EL (cell line): Measurements from ENCODE around the gene NTRK3.

Experiments
- DNase-seq: peaks from one replicate; pipeline ENCODE4 v3.0.0-alpha.2; 2016

Gene NTRK3

DNA sequence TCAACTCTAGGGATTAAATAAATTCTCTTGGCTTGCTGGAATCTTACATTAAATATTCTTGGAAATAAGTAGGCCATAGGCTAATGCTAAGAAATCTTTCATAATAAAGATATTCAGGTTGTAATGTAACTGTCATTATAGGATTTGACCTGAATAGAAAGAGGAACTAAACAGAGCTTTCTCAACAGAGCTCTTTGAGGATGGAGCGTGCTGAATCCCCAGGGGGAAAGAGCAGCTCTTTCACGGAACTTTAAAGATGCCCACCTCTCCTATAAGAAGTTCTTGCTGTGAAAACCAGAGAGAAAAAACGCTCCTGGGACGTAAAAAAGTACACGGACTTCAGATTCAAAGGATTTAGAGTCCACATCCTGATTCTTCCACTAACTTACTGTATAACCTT, 77.9 kb downstream of the NTRK3 start:
- no peak for DNase-seq

DNA sequence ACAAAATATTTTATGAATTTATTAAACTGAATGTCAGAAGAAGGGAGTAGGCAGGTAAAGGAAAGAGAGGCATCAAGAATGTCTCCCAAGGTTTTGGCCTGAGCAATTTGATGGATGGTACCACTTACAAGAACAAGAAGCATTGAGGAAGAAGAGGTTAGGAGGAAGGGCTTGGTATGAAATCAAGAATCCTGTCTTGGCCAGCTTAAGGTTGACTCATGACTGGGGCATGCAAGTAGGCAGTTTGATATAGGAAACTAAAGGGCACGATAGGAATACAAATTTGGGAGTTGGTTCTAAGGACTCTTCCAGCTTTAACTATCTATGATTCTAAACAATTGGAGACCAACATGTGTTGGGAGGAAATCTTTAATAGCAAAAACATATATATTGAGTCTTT, 79.1 kb downstream of the NTRK3 start:
- no peak for DNase-seq

DNA sequence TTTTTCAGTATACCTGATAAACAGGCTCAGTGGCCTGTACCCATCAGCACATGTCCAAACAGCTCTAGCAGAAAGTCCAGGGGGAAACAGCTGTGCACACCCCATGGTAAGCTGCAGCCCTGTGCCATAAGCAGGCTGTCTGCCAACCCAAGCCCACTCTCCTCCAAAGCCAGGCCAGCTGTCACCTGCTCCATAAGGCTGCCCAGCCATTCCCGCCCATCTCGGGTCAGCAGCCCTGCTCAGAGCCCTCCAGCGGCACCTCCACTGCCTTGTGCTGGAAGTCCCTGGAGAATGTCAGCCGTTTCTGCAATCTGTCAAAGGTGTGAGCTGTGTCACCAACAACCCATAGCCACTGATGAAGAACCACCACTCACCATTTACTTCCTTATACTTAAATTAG, 82.0 kb downstream of the NTRK3 start:
- DNase-seq = no peak

DNA sequence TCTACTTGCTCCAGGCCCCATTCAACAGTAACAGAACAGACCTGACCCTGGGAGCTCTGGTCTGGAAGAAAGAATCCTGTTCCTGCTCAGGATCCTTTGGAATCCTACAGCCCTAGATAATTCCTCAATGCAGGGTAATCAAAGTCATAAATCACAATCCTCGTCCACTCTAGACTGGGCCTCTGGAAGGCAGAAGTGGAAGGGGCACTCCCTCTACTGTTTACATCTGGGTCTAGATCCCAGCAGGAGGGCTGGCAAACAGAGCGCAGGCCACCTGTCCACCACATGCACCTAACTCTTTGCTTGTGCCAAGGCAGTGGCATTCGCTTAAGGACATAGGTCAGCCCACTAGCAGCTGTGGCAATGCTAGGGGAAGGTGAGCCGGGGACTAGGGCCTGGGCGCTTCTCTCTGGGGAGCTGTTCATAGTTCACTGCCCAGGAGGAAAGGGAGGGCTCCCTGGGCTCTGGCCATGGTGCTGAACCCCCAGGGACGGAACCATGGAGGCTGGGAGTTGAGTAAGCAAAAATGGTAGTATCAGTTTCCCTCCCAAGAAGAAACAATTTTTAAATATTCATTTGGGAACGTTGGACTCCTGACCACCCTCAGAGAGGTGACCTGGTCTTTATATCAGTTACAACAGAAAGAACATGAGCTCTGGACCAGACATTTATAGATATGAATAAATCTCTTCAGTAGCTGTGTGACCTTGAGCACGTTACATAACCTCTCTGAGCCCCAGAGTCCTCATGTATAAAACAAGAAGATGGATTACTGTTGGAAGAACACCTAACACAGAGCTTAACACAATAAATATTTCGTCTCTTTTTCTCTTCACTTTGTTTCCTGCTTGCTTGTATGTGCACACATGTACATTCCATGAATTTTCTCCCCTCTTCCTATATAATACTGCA, 90.2 kb downstream of the NTRK3 start:
- DNase-seq = peak; percentile 23

DNA sequence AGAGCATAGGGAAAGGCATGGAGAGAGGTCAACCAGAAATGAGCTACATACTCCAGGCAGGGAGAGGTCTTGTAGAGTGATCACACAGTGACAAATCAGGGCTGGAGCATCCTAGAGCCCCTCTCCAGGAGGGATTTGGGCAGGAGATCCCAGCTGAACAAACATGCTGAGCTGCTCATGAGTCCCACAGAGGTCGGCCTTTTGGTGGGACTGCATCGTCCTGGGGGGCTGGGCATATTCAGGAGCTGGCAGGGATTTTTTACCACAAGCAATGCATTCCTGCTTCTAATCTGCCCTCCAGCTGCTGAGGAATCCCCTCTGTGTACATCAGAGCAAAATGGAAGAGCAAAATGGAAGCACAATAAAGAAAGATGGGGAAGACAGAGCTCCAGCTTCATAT, 94.9 kb downstream of the NTRK3 start:
- no peak for DNase-seq

DNA sequence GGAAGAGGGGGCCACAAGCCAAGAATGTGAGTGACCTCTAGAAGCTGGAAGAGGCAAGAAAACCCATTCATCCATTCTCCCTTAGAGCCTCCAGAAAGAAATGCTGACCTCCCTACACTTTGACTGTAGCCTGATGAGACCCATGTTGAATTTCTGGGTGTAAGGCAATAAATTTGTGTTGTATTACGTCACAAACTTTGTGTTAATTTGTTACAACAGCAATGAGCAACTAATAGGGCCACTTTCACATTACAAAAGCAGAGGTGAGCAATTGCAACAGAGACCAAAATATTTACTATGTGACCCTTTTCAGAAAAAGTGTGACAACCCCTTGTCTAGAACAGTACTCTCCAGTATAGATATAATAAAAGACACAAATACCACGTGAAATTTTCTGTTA, 101.2 kb downstream of the NTRK3 start:
- DNase-seq = no peak

DNA sequence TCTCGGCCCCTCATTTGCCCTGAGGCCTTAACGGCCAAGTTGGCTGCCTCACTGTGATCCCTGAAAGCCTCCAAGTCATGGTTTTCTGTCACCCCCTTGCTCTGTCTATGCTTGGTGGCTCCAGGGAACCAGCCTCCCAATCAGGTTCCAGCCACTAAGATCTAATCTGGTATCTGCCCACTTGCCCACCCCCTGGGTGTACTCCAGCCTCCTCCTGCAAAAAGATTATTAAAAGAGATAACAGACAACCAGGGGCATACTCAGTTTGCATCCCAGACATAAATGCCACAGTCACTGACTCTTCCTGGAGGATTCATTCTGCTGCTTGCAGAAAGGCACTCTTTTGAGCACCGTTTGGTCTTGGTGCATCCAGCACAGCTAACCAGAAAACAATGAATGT, 103.9 kb downstream of the NTRK3 start:
- DNase-seq = no peak

DNA sequence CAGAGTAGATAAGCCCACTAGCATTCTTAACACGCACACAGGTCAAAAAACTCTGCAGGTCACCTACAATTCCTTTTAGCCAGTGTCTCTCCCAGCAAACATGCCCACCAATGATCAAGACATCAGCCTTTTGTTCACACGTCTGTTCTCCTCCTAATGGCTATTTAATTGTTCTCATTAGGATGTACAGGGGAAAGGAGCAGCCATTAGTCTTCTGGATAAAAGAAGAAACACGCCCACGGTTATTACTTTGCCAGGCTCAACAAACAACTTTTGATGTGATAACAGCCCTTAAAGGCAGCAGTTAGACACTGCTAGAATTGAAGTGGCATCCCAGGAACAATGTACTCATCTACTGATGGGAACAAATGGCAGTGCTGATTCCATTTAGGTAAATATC, 108.8 kb downstream of the NTRK3 start:
- no peak for DNase-seq

DNA sequence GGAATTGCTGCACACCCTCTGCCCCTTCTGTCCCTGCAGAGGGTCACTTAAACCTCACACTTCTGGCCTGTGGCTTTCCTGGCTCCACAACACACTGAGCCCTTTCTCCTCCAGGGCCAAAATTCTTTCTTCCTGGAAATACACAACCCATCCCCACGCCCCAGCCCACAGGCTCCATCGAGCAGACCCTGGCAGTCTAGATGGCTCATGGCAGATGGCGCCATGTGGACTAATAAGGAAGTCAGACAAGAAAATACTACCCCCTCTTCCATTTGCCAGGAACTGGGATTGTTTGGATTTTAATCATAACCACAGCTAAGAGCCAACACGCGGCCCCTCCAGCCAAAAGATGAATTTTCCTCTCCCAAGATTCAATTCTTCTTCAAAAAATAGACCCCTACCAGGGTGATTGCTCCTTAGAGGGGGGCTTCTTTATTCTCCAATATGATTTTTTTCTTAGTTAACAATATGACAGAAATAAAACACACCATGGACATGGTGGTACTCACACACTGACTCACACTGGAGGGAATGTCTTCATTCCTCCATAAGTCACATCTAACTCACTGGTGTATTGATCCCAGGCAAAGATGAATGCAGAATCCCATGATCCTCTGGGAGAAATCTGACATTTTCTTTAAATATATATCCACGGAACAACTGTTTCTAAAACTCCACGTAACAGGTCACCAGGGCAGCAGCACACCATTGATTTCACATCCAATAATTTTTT, 111.5 kb downstream of the NTRK3 start:
- DNase-seq = no peak

DNA sequence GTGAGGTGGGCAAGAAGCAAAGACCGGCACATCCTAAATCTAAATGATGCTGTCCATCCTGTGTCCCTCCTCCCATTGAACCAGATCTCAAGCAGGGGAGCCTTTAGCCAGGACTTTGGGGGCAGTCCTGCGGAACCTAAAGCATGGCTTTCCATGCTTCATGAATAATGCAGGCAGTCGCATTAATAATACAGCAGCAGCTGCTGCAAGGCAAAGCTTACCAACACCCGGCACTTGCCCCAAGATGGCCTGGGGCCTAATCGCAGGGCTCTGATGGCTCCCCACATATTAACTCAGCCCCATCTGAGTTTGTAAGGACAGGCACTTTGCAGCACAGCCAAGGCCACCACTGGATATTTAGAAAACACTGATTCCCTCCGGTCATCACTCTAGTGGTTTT, 114.4 kb downstream of the NTRK3 start:
- no peak for DNase-seq

DNA sequence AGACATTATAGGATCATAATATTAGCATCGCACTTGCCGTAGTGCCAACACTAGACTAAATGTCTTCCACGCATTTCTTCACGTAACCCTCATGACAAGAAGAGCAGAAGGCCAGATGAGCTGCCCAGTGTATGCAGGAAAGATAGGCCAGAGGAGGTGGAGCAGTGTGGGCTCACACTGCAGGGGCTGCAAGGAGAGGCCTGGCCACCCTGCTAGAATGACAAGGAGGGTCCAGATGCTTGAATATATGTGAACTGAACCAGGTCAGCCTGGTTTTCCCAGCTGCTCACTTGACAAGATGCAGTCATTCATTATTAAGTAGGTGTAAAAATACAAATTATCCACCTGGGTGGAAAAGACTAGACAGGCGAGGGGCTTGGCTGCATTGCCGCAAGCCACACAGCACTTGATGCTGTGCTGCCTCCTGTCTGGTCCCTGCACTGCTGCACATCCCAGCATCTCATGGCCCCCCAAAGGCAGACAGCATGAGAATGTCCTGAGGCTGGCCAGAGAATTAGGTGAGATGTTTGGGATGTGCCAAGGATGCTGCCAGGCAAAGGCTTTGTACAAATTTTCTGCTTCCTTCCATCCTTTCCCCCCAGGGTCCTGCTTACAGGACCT, 115.2 kb downstream of the NTRK3 start:
- no peak for DNase-seq

DNA sequence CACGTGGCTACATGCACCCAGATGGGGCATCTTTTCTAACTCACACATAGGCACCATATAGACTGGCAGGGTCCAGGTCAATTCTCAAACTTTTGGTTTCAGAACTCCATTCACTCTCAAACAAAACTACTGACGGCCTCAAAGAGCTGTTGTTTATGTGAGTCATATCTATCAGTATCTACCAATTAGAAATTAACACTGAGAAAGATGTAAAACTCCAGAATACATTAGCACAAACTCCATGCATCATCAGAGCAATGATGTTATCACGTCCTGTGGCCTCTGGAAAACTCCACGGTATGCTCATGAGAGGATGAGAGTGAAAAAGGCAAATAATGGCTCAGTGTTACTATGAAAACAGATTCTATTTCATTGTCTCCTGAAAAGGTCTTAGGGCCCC, 116.1 kb downstream of the NTRK3 start:
- DNase-seq = no peak

DNA sequence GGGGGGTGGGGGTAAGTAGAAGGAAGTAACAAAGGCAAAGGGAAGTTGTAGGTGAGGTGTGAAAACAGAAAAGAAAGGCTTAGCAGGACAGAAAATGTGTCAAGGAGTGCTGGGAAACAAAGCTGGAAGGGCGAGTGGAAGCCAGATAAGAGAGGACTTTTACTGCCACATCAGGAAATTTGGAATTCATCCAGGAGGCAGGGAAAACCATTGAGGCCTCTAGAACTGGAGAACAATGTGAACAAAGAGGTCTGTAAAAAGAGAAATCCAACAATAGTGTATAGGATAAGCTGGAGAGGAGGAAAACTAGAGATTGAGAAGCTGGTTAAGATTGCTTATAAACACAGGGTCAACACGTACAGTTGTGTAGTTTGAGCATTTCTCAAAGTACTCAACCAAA, 116.6 kb downstream of the NTRK3 start:
- no peak for DNase-seq

DNA sequence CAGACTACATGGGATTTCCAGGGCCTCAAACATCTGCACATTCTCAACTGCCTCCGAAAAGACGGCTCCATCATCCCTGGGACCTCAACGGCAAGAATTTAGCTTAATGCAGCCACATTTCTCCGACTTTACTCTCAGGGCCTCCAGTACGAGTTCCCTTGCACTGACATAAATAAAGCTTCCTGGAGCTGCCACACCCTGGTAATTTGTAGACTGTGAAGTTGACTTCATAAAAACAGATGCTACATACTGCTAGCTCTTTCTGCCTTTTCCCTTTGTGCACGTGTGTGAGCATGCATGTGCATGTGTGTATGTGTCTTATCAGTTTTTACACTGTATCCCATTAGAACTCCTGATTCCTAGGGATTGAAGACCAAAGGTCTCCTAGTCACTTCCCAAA, 122.7 kb downstream of the NTRK3 start:
- no peak for DNase-seq

DNA sequence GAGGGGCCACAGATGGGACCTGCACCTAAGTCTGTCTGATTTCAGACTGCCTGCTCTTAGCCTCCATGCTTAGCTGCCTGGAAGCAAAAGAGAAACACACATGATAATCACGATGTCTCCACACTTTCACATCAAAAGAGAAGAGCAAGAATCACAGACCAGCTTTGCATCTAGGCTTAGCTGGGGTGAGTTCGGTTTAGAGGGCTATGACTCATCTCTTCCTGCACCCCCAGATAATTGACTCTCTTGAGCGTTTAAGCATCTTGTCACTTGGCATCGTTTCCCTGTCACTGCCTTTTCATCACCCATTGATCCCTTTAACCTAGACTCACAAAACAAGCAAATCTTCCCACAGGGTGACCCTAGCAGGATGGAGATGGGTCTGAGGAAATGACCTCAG, 124.0 kb downstream of the NTRK3 start:
- no peak for DNase-seq

DNA sequence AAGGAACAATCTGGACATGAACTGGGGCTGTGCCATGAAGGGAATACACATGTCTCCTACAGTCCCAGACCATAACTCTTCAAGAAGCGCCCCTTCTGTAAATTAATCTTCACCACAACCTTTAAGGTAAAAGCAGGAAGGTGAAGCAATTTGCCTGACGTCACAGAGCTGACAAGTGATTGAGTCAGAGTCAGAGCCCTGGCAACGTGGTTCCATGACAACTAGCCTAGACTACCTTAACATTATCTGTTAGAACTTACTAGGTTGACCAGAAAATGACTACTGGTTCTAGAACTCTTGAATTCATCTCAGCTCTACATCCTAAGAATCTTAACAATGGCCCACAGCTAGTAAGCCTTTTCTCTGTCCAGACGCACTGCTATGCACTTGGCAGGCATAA, 124.6 kb downstream of the NTRK3 start:
- no peak for DNase-seq

DNA sequence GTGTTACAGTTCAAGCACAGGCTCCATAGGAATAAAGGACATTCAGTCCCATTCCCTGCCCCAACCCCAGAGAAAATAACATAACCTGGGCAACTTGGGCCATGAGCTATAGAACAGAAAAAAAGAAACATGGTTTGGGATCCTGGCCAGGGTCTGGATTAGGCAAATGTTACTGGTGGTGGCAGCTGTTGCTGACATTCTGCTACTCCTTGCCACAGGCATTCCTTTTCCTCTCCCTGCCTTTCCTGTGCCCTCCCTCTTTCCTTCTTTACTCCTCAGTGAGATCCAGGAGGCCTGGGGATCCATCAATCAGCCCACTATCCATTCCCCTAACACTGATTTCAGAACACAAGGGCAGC, 129.1 kb downstream of the NTRK3 start:
- DNase-seq = no peak

DNA sequence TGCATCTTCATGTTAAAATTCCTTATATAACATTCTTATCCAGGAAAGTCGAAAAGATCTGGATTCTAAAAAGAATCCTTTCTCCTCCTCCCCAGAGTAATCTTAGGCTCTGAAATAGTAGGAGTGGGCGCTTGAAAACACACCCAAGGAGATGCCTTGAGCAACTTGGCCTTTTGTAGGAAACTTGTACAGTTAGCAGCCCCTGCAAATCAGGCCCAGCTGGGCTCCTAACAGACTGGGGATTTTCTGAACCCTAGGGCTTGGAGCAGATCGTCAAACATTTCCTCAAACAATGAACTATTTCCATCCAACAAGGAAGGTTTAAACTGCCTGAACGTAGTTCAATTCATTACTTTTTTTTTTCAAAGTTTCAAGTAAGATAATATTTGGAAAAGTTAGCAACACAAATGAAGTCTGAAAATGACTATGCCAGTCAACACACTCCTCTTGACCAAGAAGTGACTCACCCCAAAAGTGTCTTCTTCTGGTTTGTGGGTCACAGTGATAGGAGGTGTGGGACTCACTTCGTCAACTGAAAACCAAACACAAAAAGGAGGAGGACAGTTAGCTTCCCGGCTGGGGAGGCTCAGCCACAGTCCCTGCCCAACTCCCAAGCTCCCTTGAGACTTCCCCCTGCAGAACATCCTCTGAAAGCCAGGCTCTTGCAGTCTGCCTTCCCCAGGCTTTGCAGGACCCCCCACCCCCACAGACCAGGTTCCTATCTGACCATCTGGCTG, 129.7 kb downstream of the NTRK3 start:
- peak; percentile 16 for DNase-seq

DNA sequence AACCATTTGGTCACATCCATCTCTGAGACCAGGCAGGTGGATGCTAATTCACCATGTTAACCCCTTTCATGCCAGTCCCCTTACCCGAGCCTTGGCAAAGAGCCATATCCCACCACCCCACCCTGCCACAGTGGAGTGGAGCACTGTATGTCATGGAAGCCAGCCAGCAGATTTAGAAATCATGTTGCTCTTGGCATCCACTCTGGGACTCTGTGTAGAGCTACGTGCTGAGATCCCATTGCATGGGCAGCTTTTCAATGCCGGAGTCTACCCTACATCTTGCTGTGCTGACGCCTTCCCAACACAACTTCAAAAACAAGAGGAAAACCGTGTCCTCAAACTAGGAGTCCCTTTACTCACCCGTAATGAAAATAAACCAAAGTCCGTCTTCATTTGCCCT, 131.0 kb downstream of the NTRK3 start:
- DNase-seq = no peak

DNA sequence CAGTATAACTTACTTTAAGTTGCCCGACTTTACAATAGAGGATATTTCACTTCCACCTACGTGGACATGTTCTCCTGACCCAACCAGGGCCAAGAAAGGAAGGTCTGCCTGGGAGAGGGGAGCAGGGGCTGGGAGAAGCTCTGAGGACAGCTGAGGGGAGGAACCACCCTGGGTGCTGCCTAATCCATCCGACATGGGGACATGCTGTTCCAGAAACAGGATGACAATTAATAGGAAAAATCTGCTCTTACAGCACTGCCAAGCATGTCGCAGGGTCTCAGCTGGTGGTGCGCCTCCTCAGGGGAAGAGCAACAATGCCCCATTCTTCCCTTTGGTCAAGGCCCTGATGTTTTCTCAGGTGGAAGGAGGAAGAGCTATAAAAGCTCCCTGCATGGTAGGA, 132.3 kb downstream of the NTRK3 start:
- DNase-seq = no peak

DNA sequence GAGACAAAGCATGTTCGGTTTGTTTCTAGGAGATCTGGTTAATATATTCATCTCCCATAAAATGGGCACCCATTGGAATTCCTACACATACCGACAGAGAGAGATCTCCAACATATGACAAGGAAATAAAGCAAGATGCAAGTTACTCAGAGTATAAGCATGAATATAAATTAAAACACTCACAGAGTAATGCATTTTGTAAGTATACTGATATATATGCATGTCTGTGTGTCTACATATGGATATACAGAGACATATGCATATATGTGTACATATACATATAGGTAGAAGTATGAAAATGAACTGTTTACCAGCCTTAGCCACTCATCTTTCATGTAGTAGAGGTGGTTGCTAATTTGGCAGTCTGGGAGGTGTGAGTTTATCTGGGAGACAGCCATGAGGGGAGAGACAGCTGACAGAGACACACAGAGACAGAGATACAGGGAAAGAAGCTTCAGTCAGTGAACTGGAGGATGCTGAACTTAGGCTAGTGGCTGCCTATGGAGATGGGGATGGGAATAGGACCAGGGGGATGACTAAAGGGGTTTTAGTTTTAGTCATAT, 134.5 kb downstream of the NTRK3 start:
- DNase-seq = no peak

DNA sequence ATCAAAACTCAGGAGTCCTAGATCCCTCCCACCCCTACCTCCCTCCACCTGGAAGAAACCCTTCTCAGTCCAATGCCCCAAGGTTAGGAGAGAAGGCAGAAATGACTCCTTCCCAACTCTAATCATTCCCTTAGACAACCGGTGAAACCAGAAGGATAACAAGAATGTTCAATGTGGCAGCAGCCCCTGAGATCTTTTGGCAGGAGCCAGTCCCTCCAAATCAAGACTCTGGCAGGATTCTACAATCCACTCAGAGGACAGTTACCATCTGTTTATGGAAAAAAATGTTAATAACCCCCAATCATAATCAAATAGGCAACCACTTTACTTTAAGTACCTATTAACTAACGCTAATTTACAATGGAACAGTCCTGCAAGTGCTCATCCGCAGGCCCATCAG, 136.5 kb downstream of the NTRK3 start:
- DNase-seq = no peak

DNA sequence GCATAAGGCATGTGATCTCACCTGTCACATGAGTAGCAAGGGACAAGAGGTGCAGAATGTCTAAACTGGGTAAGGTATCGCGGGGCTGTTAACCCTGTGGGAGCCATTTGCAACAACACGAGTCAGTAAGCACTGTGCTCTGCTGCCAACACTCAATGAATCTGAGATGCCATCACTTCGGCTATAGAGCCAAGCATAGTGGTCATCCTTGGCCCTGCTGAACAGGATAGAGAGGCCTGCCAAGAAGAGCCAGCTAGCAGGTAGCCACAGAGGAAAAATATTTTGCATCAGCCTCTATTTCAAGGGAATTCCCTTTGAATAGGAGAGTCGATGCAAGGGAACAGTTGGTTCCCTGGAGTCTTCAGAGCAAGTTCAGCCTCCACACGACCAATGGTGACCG, 137.8 kb downstream of the NTRK3 start:
- no peak for DNase-seq
